Karpas-422 (cell line): ENCODE results near the gene ALG8. TPM values are rescaled to one million over a fixed set of nuclear protein-coding genes. Genes with fewer than 3 reads are reported as not detected.
"Not testable (repeated sequence)": the region's sequence is repeated elsewhere in the genome, so short reads cannot be mapped to it uniquely, and the experiment has no call there.

Experiments
- DNase-seq: peaks from one replicate; pipeline ENCODE4 v3.0.0-alpha.2; 2015
- H2AFZ ChIP-seq: fragments of 200-600 bp; sonication (generic); 2 replicates; pipeline ENCODE4 v1.6.1; 2014; ENCODE audit warnings: antibody characterized with exemption, low read length, mixed read lengths
- H3K27ac ChIP-seq: fragments of 200-600 bp; sonication (generic); 2 replicates; pipeline ENCODE4 v1.5.1; 2014; ENCODE audit warnings: mild to moderate bottlenecking, low read length, moderate library complexity
- H3K27me3 ChIP-seq: fragments of 200-600 bp; sonication (generic); 2 replicates; pipeline ENCODE4 v1.6.1; 2014; ENCODE audit warnings: low read length, mixed read lengths
- H3K36me3 ChIP-seq: fragments of 200-600 bp; sonication (generic); 2 replicates; pipeline ENCODE4 v1.6.1; 2014; ENCODE audit warnings: low read length, mixed read lengths; ENCODE audit not compliant: insufficient read depth
- H3K4me1 ChIP-seq: fragments of 200-600 bp; sonication (generic); 2 replicates; pipeline ENCODE4 v1.6.1; 2014; ENCODE audit warnings: mild to moderate bottlenecking, low read length, mixed read lengths
- H3K4me2 ChIP-seq: fragments of 200-600 bp; sonication (generic); 2 replicates; pipeline ENCODE4 v1.6.1; 2014; ENCODE audit warnings: low read length, low read depth, mild to moderate bottlenecking; ENCODE audit not compliant: poor library complexity, severe bottlenecking
- H3K4me3 ChIP-seq: fragments of 200-600 bp; sonication (generic); 2 replicates; pipeline ENCODE4 v1.5.1; 2014; ENCODE audit warnings: mild to moderate bottlenecking, antibody characterized with exemption, low read length, mixed read lengths
- H3K79me2 ChIP-seq: fragments of 200-600 bp; sonication (generic); 2 replicates; pipeline ENCODE4 v1.6.1; 2014; ENCODE audit warnings: mild to moderate bottlenecking, low read length, mixed read lengths
- H3K9ac ChIP-seq: fragments of 200-600 bp; sonication (generic); 2 replicates; pipeline ENCODE4 v1.6.0; 2014; ENCODE audit warnings: low read length
- H3K9me2 ChIP-seq: fragments of 200-600 bp; sonication (generic), shearing (Covaris generic); replicated peaks from 2 replicates; pipeline ENCODE4 v1.6.0; 2014; ENCODE audit warnings: mild to moderate bottlenecking, low read length, moderate library complexity; ENCODE audit not compliant: insufficient read depth
- H3K9me3 ChIP-seq: fragments of 300-700, 200-600 bp; sonication (generic); 2 replicates; pipeline ENCODE4 v1.6.1; 2014; ENCODE audit warnings: low read length, mixed read lengths
- H4K20me1 ChIP-seq: fragments of 200-600 bp; sonication (generic); 2 replicates; pipeline ENCODE4 v1.6.1; 2014; ENCODE audit warnings: mild to moderate bottlenecking, antibody characterized with exemption, low read length, low read depth; ENCODE audit not compliant: insufficient read depth
- total RNA-seq: library from RNA; depleted of rRNA; stranded (reverse); fragments of >200 nt; shearing (Covaris generic); gene quantifications from 2 replicates; pipeline ENCODE4 v1.2.3, GENCODE V29; 2014; ENCODE audit warnings: low replicate concordance

ALG8 gene
- total RNA-seq, 1 experiment from 2014 or later: 71.0 TPM

DNA sequence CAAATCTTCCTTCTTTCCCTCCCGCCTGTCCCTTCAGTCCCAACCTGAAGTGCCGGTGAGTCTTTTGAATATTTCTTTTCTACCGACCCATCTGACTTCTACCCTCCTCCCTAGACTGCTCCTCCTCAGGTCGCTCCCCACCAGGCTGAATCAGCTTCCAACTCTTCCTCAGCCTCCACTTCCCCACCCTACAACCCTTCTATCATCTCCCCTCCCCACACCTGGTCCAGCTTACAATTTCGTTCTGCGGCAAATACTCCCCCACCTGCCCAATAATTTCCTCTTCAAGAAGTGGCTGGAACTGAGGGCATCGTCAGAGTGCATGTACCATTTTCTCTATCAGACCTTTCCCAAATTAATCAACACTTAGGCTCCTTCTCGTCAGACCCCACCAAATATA lies 57.3 kb downstream of the ALG8 start:
- Histone ChIP-seq H3K4me3 (no peak overlapping the region), H3K27me3 (no peaks in the 10 kb centered on the region), H4K20me1 (peaks cover 6% of the 10 kb centered on the region), H3K27ac (no peak overlapping the region), H3K79me2 (peaks cover 25% of the 10 kb centered on the region), H2AFZ (no peak overlapping the region), H3K36me3 (no peaks in the 10 kb centered on the region), H3K9me3 (no peaks in the 10 kb centered on the region), H3K4me1 (peaks cover 31% of the 10 kb centered on the region), H3K9ac (no peak overlapping the region), H3K4me2 (no peak overlapping the region), H3K9me2 (no peaks in the 10 kb centered on the region)
- DNase-seq: no peak

DNA sequence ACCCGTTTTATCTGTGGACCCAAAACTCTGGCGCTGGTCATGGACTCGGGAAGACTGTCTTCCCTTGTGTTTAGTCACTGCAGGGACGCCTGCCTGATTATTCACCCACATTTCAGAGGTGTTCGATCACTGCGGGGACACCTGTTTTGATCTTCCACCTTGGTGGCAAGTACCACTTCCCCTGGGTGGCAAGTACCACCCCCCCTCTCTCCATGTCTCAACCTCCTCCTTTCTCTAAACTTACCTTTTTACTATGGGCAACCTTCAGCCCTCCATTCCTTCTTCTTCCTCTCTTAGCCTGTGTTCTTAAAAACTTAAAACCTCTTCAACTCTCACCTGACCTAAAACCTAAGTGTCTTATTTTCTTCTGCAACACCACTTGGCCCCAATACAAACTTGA lies 57.8 kb downstream of the ALG8 start:
- H3K27me3 ChIP-seq: no peaks in the 10 kb centered on the region
- no peak overlapping the region for H3K4me3 ChIP-seq
- DNase-seq: no peak
- no peaks in the 10 kb centered on the region for H3K36me3 ChIP-seq
- no peaks in the 10 kb centered on the region for H3K9me3 ChIP-seq
- peaks cover 11% of the 10 kb centered on the region for H4K20me1 ChIP-seq
- peaks cover 36% of the 10 kb centered on the region for H3K4me1 ChIP-seq
- no peak overlapping the region for H3K4me2 ChIP-seq
- H3K27ac ChIP-seq: no peak overlapping the region
- H3K79me2 ChIP-seq: peaks cover 31% of the 10 kb centered on the region
- H3K9ac ChIP-seq: no peak overlapping the region
- H3K9me2 ChIP-seq: no peaks in the 10 kb centered on the region
- H2AFZ ChIP-seq: no peak overlapping the region

DNA sequence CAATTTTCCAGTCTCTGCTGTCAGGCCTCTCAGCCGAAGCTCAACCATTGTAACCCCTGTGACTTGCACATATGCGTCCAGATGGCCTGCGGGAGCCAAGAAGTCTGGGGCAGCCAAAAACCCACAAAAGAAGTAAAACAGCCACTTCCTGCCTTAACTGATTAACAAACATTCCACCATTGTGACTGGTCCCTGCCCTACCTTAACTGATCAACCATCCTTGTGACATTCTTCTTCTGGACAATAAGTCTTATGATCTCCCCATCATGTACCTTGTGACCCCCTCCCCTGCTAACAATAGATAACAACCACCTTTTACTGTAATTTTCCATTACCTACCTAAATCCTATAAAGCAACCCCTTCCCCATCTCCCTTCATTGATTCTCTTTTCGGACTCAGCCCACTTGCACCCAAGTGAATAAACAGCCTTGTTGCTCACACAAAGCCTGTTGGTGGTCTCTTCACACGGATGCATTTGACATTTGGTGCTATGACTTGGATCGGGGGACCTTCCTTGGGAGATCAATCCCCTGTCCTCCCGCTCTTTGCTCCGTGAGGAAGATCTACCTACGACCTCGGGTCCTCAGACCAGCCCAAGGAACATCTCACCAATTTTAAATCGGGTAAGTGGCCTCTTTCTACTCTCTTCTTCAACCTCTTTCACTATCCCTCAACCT lies 58.5 kb downstream of the ALG8 start:
- DNase-seq: no peak
- H2AFZ ChIP-seq: no peak overlapping the region; the same call in 1 of the 2 replicates
- H3K36me3 ChIP-seq: no peaks in the 10 kb centered on the region
- H3K9me3 ChIP-seq: no peaks in the 10 kb centered on the region
- peaks cover 40% of the 10 kb centered on the region for H3K4me1 ChIP-seq
- no peak overlapping the region for H3K27ac ChIP-seq
- no peak overlapping the region for H3K9ac ChIP-seq
- no peaks in the 10 kb centered on the region for H3K27me3 ChIP-seq
- no peak overlapping the region for H3K4me2 ChIP-seq
- H4K20me1 ChIP-seq: peaks cover 15% of the 10 kb centered on the region
- no peak overlapping the region for H3K4me3 ChIP-seq
- H3K79me2 ChIP-seq: peaks cover 37% of the 10 kb centered on the region
- H3K9me2 ChIP-seq: no peaks in the 10 kb centered on the region

DNA sequence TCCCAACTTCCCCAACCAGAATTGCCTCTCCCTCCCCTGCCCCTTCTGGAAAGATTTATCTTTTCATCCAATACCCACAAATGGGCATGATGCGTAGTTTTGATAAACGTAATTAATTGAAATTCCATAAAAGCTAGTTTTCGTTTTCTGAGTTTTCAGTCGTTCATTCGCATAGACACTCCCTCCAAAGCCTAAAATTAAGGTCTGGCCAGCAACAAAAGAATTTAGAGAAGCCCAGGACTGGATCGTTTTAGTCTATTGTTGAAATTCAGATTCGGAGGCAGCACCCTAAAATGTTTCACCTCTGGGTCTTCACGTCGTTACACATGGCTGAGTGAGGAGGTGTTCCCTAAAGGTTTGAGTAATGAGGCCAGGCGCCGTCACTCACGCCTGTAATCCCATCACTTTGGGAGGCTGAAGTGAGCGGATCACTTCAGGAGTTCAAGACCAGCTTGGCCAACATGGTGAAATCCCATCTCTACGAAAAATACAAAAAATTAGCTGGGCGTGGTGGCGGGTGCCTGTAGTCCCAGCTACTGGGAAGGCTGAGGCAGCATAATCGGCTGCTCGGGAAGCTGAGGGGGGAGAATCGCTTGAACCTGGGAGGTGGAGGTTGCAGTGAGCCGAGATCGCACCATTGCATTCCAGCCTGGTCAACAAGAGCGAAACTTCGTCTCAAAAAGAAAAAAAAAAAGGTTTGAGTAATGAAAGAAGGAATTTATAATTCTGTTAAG lies 59.2 kb downstream of the ALG8 start:
- Histone ChIP-seq H3K4me1 (peaks cover 40% of the 10 kb centered on the region), H3K27ac (peak overlapping the region; percentile 56; the same call in 1 of the 2 replicates)

DNA sequence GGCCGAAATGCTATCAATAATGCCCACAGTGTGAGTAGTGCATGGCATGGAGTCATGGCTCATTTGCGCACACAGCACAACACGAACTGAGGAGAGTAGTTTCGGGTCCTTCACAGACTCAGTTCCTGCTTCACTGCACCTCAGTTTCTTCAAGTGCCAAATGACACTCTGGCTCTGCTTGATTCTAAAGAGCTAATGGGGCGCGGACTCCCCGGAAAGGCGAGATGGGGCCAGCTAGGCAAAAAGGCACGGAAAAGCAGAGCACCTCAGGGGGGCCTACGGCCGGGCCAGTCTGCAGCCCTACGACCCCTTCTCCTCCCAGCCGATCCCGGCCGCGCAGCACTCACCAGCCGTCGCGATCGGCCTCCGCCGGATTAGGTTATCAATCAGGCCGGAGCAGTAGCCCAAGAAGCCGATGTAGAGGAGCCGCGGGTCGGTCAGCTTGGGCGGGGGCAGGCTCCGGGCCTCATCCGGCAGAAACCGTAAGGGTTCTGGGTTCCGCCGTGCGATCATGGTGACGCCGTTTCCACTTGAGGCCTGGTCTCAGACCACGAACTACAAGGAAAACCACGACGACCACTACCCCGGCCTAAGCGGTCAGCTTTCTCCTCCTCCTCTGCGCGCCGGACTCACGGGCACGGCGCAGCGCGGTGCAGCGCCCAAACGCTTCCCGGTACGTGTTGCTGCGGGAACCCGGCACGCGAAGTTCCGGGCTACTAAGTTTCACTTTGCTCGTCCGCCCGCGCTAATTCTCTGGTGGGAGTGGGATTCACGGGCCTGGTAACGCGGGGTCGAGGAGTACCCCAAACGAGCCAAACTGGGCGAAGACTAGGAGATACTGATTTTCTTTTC lies 60.0 kb downstream of the ALG8 start, which contains the start of gene NDUFC2:
TSS of gene NDUFC2 (minus strand) at position 631 of the 852 bp plus-strand sequence. CDS start at position 513, 118 bp downstream.
- Histone ChIP-seq H3K4me3 (peak within 1 kb of the TSS; percentile 99), H2AFZ (peak within 1 kb of the TSS; percentile 100), H3K27me3 (no peaks in the 10 kb centered on the region), H3K9ac (peak within 1 kb of the TSS; percentile 99), H3K4me2 (peak within 1 kb of the TSS; percentile 96), H3K27ac (peak within 1 kb of the TSS; percentile 56), H3K79me2 (peaks cover 52% of the 10 kb centered on the region), H4K20me1 (peaks cover 15% of the 10 kb centered on the region), H3K9me2 (no peaks in the 10 kb centered on the region), H3K4me1 (peaks cover 40% of the 10 kb centered on the region), H3K9me3 (no peaks in the 10 kb centered on the region), H3K36me3 (peaks cover 5% of the 10 kb centered on the region; the same call in 1 of the 2 replicates)
- peak; percentile 90 for DNase-seq

More for the DNA sequence above, 59.2 kb downstream of the ALG8 start:
- H3K4me2 ChIP-seq: peak overlapping the region; percentile 96
- H3K27me3 ChIP-seq: no peaks in the 10 kb centered on the region
- H3K79me2 ChIP-seq: peaks cover 44% of the 10 kb centered on the region
- peak overlapping the region; percentile 100 for H2AFZ ChIP-seq
- H3K36me3 ChIP-seq: peaks cover 5% of the 10 kb centered on the region; the same call in 1 of the 2 replicates
- H3K9ac ChIP-seq: peak overlapping the region; percentile 99
- peaks cover 15% of the 10 kb centered on the region for H4K20me1 ChIP-seq
- no peaks in the 10 kb centered on the region for H3K9me3 ChIP-seq
- peak overlapping the region; percentile 99 for H3K4me3 ChIP-seq
- no peaks in the 10 kb centered on the region for H3K9me2 ChIP-seq
- DNase-seq: no peak

DNA sequence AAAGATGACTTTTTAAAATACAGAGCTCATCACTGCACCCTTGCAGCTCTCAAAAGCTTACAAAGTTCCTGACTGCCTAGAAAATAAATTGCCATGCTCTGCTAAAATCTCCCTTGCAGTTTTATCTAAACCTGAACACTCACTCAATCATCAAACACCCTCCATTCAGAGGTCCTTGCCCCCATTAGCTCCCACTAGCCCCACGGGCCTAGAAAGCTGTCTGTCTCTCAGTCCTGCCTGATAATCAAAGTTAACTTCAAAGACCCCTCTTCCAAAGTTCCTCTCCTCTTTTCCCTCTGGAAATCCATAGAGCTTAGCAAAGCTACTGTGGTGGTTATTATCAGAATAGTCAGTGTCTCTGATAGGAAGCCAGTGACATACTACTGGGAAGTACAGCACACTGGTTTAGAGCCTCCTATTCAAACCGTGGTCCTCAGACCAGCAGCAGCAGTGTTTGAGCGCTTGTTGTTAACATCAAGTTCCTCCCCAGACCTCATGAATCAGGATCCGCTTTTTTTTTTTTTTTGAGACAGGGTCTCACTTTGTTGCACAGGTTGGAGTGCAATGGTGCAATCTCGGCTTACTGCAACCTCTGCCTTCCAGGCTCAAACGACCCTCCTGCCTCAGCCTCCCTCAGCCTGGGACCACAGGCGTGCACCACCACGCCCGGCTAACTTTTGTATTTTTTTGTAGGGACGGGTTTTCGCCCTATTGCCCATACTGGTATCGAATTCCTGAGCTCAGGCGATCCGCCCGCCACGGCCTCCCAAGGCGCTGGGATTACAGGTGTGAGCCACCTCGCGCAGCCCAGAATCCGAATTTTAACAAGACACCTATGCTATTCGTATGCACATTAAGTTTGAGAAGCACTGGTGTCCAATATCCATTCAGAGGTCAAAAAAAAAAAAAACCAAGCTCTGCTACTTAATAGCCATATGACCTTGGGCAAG lies 60.9 kb downstream of the ALG8 start:
- Histone ChIP-seq H3K27ac (peak overlapping the region; percentile 56; the same call in 1 of the 2 replicates), H3K36me3 (peaks cover 5% of the 10 kb centered on the region; the same call in 1 of the 2 replicates), H3K9ac (peak overlapping the region; percentile 99), H2AFZ (no peak overlapping the region), H3K79me2 (peaks cover 60% of the 10 kb centered on the region), H3K4me1 (peaks cover 40% of the 10 kb centered on the region), H4K20me1 (peaks cover 15% of the 10 kb centered on the region), H3K4me2 (peak overlapping the region; percentile 96), H3K9me3 (no peaks in the 10 kb centered on the region), H3K4me3 (peak overlapping the region; percentile 99), H3K27me3 (no peaks in the 10 kb centered on the region), H3K9me2 (no peaks in the 10 kb centered on the region)
- peak; percentile 68 for DNase-seq

DNA sequence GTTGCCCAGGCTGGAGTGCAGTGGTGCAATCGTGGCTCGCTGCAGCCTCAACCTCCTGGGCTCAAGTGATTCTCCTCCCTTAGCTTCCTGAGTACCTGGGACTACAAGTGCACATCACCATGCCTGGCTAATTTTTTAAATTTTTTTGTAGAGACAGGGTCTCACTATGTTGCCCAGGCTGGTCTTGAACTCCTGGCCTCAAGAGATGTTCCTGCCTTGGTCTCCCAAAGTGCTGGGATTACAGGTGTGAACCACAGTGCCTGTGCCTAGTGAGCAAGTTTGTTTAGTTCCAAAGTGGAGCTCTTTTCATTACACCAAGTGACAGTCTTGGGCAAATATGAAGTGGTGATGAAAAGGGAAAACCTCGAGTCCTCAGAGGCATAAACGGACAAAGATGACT lies 61.8 kb downstream of the ALG8 start:
- H3K27ac ChIP-seq: not testable (repeated sequence)

More for the DNA sequence above, 61.8 kb downstream of the ALG8 start:
- not testable (repeated sequence) for H3K27me3 ChIP-seq, H3K9me3 ChIP-seq, H3K9me2 ChIP-seq, H2AFZ ChIP-seq, H3K36me3 ChIP-seq, DNase-seq
- Histone ChIP-seq H3K4me2 (peak overlapping the region; percentile 96), H3K9ac (peak overlapping the region; percentile 99; the same call in 1 of the 2 replicates), H3K79me2 (peaks cover 69% of the 10 kb centered on the region), H3K4me1 (peaks cover 34% of the 10 kb centered on the region), H3K4me3 (peak overlapping the region; percentile 99; the same call in 1 of the 2 replicates), H4K20me1 (peaks cover 17% of the 10 kb centered on the region)
